ENCODE measurements around the gene RRP1B. TPM values are rescaled to one million over a fixed set of nuclear protein-coding genes. Genes with fewer than 3 reads are reported as not detected.

Gene RRP1B
- total and polyA plus RNA-seq, 2 of the 13 experiments (the other 11 are each of a cell fraction or from before 2014, with no cell fraction given): 16.3 to 46.2 TPM

GRCh38 chr21:43688906-43689305, 29.5 kb downstream of the RRP1B start:
- ChIA-PET CTCF (ENCODE audit: low intra/inter-chr PET ratio, low total read pairs) (no interaction called here), POLR2A (no interaction called here)
- intact Hi-C loops (cut with micrococcal nuclease; ENCODE audit: unreplicated experiment) (no loop called here), in situ Hi-C loops (cut with HindIII; ENCODE audit: extremely low pct_ligation_motif_present, low pct_unique_long_range_greater_than_20kb) (no loop called here)
- BruUV-seq (replicated peaks): no TSS peak
- 97% methylated on average over 12 of the region's 12 CpGs for WGBS (ENCODE audit: low lambda C conversion rate)
- no peak overlapping the region for H3K4me3 ChIP-seq (replicated peaks in 1 of 3; ENCODE audit: insufficient read depth in 1 of 3, low read depth in 2 of 3, low read length in 3 of 3)
- H3K79me2 ChIP-seq (ENCODE audit: insufficient read depth, low read length): no peaks in the 10 kb centered on the region
- H3K4me2 ChIP-seq (ENCODE audit: low read depth, low read length): no peak overlapping the region
- no peaks in the 10 kb centered on the region for H4K20me1 ChIP-seq (ENCODE audit: insufficient read depth, low read length)
- ATAC-seq: no peak
- H3K36me3 ChIP-seq (replicated peaks in 1 of 2; ENCODE audit: control insufficient read depth in 1 of 2, insufficient read depth in 2 of 2, low read length in 2 of 2): peaks cover 49 to 93% of the 10 kb centered on the region in 2 experiments
- no peaks in the 10 kb centered on the region for H3K9me3 ChIP-seq (ENCODE audit: low read length)
- no peaks in the 10 kb centered on the region for H3K4me1 ChIP-seq (ENCODE audit: insufficient read depth, low read length)
- FAIRE-seq: no peak
- H3K9ac ChIP-seq (ENCODE audit: insufficient read depth, low read depth, low read length): no peak overlapping the region
- H2AFZ ChIP-seq (ENCODE audit: low read length): no peak overlapping the region
- no peak for TF ChIP-seq RNF219 (CRISPR knock-in tag; IDR thresholded peaks at IDR 0.05)
- TF ChIP-seq WIZ (CRISPR knock-in tag; IDR thresholded peaks at IDR 0.05): no peak
- TF ChIP-seq GABPB1 (CRISPR knock-in tag; IDR thresholded peaks at IDR 0.05): no peak
- no peak for TF ChIP-seq ZNF572 (CRISPR knock-in tag; IDR thresholded peaks at IDR 0.05)
- TF ChIP-seq GTF3A (CRISPR knock-in tag; conservative IDR thresholded peaks at IDR 0.05): no peak
- TF ChIP-seq PHF5A (CRISPR knock-in tag; IDR thresholded peaks at IDR 0.05; ENCODE audit: low read depth, unreplicated experiment): no peak
- TF ChIP-seq MAFF (IDR thresholded peaks at IDR 0.05; ENCODE audit: low read depth, low read length): no peak
- TF ChIP-seq EP300 (IDR thresholded peaks at IDR 0.05; ENCODE audit: low read depth in 2 of 2, low read length in 2 of 2): no peak
- TF ChIP-seq EP300 (CRISPR knock-in tag; IDR thresholded peaks at IDR 0.05; ENCODE audit: borderline replicate concordance): no peak
- DNase-seq (ENCODE audit: low spot score): no peak
- no peak overlapping the region for H3K27ac ChIP-seq (ENCODE audit: extremely low read length, insufficient read depth, low read length)
- H3K27me3 ChIP-seq (ENCODE audit: control insufficient read depth in 1 of 2, insufficient read depth in 2 of 2, low read length in 2 of 2): no peaks in the 10 kb centered on the region
